Measurements from ENCODE around the gene SCAMP3. TPM values are rescaled to one million over a fixed set of nuclear protein-coding genes. Genes with fewer than 3 reads are reported as not detected.
"Not testable (repeated sequence)": the region's sequence is repeated elsewhere in the genome, so short reads cannot be mapped to it uniquely, and the experiment has no call there.

Gene SCAMP3
- total RNA-seq, 1 donor from 2014 or later, result 130 TPM

DNA sequence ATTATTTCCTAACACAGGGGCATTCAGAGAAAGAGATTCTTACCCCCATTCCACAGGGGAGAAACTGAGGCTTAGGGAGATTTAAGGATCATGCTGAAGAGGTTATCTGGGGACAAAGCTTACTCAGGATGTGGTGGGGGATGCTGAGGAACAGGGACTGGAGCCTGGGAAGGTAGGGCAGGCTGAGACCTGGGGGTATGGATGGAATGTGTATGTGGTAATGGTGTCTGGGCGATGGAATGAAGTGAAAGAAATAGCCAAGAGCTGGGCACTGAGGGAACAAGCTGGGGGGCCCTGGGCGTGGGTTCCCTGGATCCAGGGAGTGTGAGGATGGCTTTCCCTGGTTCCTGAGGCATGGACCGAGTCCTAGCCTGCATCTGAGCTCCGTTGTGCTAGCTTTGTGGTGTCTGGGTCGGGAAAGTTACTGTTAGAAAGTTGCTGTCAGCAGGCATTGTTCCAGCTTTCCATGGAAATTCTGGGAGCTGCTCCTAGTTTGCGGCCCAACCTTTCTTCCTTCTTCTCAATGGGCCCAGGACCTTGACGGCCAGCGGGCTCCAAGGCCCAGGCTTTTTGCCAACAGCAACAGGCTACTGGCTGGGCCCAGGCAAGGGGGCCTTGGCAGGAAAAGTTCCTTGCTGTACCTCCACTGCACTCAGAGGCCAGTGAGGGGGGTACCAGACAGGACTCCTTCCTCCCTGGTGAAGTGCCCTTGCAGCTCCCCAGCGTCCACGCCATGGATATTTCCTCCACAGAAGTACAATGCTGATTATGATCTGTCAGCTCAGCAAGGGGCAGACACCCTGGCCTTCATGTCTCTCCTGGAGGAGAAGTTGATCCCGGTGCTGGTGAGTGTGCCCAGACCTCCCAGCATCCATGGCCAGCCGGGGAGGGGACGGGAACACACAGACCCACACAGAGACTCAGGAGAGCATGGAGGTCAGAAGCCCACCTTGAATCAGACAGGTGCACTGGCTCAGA is 29.9 kb downstream of the SCAMP3 start:
- not testable (repeated sequence) for DNase-seq (ENCODE audit: low read depth)

DNA sequence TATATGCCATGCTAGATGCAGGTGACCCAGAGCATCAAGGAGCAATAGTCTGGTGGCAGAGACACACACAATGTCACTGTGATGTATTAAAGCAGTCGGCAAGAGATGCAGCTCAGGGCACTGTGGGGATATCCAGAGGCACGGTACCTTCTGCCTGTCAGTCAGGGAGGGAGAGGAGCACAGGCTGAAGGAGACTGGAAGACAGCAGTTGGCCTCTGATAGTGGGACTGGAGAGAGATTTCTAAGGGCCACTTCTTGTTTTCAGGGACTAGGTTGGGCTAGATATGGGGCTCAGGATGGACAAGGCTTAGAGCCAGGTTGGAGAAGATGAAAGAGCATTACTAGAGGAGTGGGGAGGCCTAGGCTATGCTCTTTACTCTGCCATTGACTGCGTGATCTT is 30.9 kb downstream of the SCAMP3 start:
- DNase-seq (ENCODE audit: low read depth), result not testable (repeated sequence)

GRCh38 chr1:155228096-155228427 is 34.1 kb downstream of the SCAMP3 start:
- DNase-seq (ENCODE audit: low read depth), result no peak

- DNase-seq (ENCODE audit: low read depth), result peak; percentile 100
Measured at GRCh38 chr1:155227261-155228095, 34.7 kb downstream of the SCAMP3 start.

DNA sequence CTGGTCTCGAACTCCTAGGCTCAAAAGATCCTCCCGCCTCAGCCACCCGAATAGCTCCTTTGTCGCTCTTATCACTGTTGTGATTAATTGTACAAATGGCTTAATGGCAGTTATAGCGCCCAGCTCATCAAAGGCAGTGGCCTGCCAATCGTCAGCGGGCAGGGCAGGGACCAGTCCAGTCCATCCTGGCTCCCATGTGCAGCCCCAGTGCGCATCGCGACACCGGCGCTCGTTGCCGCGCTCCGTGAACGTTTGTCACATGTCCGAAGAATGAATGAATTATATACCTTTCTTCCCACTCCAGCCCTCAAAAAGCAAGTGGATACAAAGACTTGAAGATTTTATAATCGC is 35.3 kb downstream of the SCAMP3 start:
- DNase-seq (ENCODE audit: low read depth), result peak; percentile 71

- DNase-seq (ENCODE audit: low read depth), result peak; percentile 81
Measured at GRCh38 chr1:155226188-155226909, 35.8 kb downstream of the SCAMP3 start.

DNA sequence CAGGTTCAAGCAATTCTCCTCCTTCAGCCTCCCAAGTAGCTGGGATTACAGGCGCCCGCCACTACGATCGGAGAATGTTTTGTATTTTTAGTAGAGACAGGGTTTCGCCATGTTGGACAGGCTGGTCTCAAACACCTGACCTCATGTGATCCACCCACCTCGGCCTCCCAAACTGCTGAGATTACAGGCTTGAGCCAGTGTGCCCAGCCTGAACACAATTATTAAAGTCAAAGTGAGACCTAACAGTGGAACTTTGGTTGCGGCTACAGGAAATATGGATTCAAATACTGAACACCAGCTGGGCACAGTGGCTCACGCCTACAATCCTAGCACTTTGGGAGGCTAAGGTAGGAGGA is 36.8 kb downstream of the SCAMP3 start:
- not testable (repeated sequence) for DNase-seq (ENCODE audit: low read depth)

DNA sequence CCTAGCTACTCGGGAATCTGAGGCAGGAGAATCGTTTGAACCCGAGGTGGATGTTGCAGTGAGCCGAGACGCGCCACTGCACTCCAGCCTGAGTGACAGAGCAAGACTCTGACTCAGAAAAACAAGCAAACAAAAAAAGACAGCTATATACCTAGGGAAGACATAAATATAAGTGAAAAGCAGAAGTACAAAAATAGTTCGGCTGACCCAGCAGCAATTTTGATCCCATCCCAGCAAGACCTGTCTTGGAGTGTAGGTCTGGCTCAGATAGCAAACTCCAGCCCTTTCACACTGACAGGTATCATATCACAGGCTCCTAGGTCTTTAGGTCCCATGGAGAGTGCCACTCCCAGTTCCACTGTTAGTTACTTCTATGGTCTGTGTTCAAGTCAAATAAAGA is 39.1 kb downstream of the SCAMP3 start:
- no peak for DNase-seq (ENCODE audit: low read depth)

GRCh38 chr1:155220211-155220965 is 41.8 kb downstream of the SCAMP3 start:
- not testable (repeated sequence) for DNase-seq (ENCODE audit: low read depth)

GRCh38 chr1:155219592-155220031 is 42.5 kb downstream of the SCAMP3 start:
- no peak for DNase-seq (ENCODE audit: low read depth)

DNA sequence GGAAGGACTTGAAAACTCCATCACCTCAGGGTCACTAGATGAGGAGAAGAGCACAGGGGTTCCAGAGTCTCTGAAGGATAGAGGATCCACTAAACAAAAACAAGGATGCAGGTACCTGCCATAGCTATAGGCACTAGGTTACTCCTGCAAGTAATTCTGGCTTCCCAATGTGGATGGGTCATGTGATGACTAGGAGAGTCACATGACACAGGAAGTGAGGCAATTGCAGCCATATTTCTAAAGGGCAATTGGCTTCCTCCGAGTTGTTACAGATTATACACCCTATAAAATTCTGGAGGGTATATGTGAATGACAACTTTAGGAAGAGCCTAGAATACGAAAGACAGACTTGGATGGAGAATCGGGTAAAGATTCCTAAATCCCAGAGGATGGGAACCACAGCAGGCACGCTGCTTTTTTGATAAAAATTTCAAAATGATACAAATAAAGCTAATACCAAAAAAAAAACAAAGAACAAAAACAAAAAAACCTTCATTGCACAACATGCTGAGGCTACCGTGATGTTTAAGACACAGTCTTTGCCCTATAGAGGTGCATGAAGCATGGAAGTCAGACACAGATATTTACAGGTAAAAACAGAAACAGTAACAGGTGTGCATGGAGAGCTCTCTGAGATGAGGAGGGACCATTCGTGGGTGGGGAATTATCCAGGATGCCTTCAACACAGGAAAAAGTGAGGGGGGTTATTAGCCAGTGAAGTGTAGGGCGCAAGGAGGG is 43.1 kb downstream of the SCAMP3 start:
- peak; percentile 56 for DNase-seq (ENCODE audit: low read depth)

GRCh38 chr1:155214702-155215101 is 47.5 kb downstream of the SCAMP3 start:
- not testable (repeated sequence) for DNase-seq (ENCODE audit: low read depth)

- not testable (repeated sequence) for DNase-seq (ENCODE audit: low read depth)
Measured at GRCh38 chr1:155212051-155212440, 50.1 kb downstream of the SCAMP3 start.

DNA sequence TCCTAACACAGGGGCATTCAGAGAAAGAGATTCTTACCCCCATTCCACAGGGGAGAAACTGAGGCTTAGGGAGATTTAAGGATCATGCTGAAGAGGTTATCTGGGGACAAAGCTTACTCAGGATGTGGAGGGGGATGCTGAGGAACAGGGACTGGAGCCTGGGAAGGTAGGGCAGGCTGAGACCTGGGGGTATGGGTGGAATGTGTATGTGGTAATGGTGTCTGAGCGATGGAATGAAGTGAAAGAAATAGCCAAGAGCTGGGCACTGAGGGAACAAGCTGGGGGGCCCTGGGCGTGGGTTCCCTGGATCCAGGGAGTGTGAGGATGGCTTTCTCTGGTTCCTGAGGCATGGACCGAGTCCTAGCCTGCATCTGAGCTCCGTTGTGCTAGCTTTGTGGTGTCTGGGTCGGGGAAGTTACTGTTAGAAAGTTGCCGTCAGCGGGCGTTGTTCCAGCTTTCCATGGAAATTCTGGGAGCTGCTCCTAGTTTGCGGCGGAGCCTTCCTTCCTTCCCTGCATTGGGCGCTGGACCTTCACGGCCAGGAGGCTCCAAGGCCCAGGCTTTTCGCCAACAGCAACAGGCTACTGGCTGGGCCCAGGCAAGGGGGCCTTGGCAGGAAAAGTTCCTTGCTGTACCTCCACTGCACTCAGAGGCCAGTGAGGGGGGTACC is 50.6 kb downstream of the SCAMP3 start:
- DNase-seq (ENCODE audit: low read depth), result not testable (repeated sequence)

GRCh38 chr1:155210314-155211104 is 51.7 kb downstream of the SCAMP3 start:
- no peak for DNase-seq (ENCODE audit: low read depth)

DNA sequence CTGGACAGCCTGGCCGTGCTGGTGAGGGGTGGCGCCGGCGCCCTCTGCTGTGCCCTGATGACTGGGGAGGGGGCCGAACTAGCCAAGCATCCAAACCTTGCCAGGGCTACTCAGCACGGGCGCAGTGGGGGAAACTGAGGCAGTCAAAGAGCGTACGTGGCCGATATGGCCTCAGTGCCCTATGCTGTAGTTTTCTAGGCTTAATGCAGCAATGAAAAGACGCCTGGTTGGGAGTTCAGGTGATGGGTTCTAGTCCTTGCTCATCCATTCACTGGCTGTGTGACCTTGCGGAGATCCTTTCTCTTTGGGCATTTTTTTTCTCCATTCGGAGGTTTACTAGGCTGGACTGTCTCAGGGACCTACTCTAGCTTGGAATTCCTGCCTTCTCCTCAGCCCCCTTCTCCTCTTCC is 52.8 kb downstream of the SCAMP3 start:
- DNase-seq (ENCODE audit: low read depth), result no peak

- peak; percentile 92 for DNase-seq (ENCODE audit: low read depth)
Measured at GRCh38 chr1:155208541-155209311, 53.4 kb downstream of the SCAMP3 start, which contains the start of gene MTX1. TSS of gene MTX1 (plus strand) at chr1:155208695. CDS start at chr1:155208805, 110 bp downstream.

Data from myocyte (in vitro differentiated cells).